SH-SY5Y (cell line): Measurements from ENCODE around the gene FREM1.

Experiments
- GATA2 ChIP-seq: IDR thresholded peaks from 2 replicates; pipeline ENCODE4 v1.6.1; 2011; ENCODE audit warnings: mild to moderate bottlenecking, low read depth, low read length
- GATA3 ChIP-seq: IDR thresholded peaks from 2 replicates; pipeline ENCODE4 v1.6.1; 2011; ENCODE audit warnings: low read depth, mild to moderate bottlenecking, low read length, moderate library complexity

DNA sequence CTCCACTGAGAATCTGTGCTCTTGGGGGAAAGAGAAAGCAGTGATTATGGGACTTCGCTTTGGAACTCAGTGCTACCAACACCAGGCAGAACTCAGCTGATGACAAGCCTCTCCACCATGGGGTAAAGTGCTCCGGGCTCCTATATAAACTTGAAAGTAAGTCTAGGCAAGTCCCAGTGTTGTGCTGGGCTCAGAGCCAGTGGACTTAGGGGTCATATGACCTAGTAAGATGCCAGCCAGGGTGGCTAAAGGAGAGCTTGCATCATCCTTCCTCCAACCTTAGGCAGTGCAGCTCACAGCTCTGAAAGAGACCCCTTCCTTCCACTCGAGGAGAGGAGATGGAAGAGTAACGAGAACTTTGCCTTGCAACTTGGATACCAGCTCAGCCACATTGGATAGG lies 35.1 kb upstream of the FREM1 start:
- no peak for TF ChIP-seq GATA2
- TF ChIP-seq GATA3, result no peak
